GM18873 (cell line): ENCODE data around the gene PSME3.

Source experiments
- ATAC-seq: cut with Tn5 transposase; IDR thresholded peaks from one replicate; pipeline ENCODE4 v1.9.1; 2021; ENCODE audit warnings: mild to moderate bottlenecking, moderate library complexity, moderate number of reproducible peaks; ENCODE audit not compliant: unreplicated experiment, low FRiP score

PSME3 gene

GRCh38 chr17:42832934-42833766 is at the start of gene PSME3:
Gene PSME3, plus strand, starts transcription at chr17:42833397. Its CDS starts 235 bp downstream, at chr17:42833632.
- peak; percentile 72 for ATAC-seq

GRCh38 chr17:42783791-42784138 is 49.4 kb upstream of the PSME3 start:
- no peak for ATAC-seq

- ATAC-seq = no peak
Measured at GRCh38 chr17:42784409-42784808, 48.8 kb upstream of the PSME3 start.

- no peak for ATAC-seq
Measured at GRCh38 chr17:42784811-42785592, 48.2 kb upstream of the PSME3 start.

- ATAC-seq = no peak
Measured at GRCh38 chr17:42787266-42787665, 45.9 kb upstream of the PSME3 start.

GRCh38 chr17:42791948-42792347 is 41.2 kb upstream of the PSME3 start:
- ATAC-seq = no peak

GRCh38 chr17:42792545-42792944 is 40.7 kb upstream of the PSME3 start:
- no peak for ATAC-seq

- no peak for ATAC-seq
Measured at GRCh38 chr17:42795061-42795460, 38.1 kb upstream of the PSME3 start.

GRCh38 chr17:42795465-42795864 is 37.7 kb upstream of the PSME3 start:
- no peak for ATAC-seq

- ATAC-seq = no peak
Measured at GRCh38 chr17:42796066-42796758, 37.0 kb upstream of the PSME3 start.

GRCh38 chr17:42797067-42798007 is 35.9 kb upstream of the PSME3 start:
- ATAC-seq = no peak

GRCh38 chr17:42798011-42798382 is 35.2 kb upstream of the PSME3 start:
- ATAC-seq = no peak

GRCh38 chr17:42798383-42799380 is 34.5 kb upstream of the PSME3 start, which contains the start of the genes CNTD1 and COA3:
Gene CNTD1, plus strand, starts transcription at chr17:42798861. Its CDS starts 207 bp downstream, at chr17:42799068.
Gene COA3, minus strand, starts transcription at chr17:42798704. Its CDS starts 23 bp downstream, at chr17:42798681.
- no peak for ATAC-seq

GRCh38 chr17:42803074-42803883 is 29.9 kb upstream of the PSME3 start:
- no peak for ATAC-seq

- ATAC-seq = no peak
Measured at GRCh38 chr17:42804918-42805367, 28.3 kb upstream of the PSME3 start.

- no peak for ATAC-seq
Measured at GRCh38 chr17:42806249-42806648, 26.9 kb upstream of the PSME3 start.

GRCh38 chr17:42809250-42809649 is 23.9 kb upstream of the PSME3 start:
- ATAC-seq = no peak
